MV-4-11 (cell line): ENCODE measurements around the gene CEBPZ.
"Not testable (repeated sequence)": the region's sequence is repeated elsewhere in the genome, so short reads cannot be mapped to it uniquely, and the experiment has no call there.

ENCODE experiments used
- DNase-seq: peaks from one replicate; lab custom pipeline; 2025; lab: John Stamatoyannopoulos, UW

CEBPZ gene

GRCh38 chr2:37215250-37215649 lies 16.1 kb downstream of the CEBPZ start:
- no peak for DNase-seq

DNA sequence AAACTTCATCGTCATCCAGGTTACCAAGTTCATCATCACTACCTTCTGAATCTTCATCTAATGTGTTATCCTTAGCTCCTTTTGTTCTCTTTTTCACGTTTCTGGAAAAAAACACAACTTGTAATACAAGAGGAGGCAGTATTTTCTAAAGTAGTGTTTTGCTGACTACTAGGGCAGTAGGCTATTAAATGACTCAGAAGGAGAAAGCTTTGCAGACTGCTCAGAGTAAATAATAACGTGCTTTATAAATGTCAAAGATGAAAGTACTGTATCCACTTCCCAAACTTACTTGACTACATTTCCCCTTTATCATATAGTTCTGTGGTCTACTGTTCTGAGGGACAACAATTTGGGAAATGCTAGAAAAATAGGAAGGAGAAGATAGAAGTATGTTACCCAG lies 19.5 kb downstream of the CEBPZ start:
- DNase-seq = no peak

GRCh38 chr2:37211212-37211611 lies 20.2 kb downstream of the CEBPZ start:
- no peak for DNase-seq

DNA sequence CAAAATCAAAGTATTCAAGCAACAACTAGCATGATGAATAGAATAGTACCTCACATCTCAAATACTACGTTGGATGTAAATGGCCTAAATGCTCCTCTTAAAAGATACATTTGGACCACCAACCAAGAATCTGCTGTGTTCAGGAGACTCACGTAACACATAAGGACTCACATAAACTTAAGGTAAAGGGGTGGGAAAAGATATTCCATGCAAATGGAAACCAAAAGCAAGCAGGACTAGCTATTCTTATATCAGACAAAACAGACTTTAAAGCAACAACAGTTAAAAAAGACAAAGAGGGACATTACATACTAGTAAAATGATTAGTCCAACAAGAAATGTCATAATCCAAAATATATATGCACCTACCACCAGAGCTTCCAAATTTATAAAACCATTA lies 24.6 kb downstream of the CEBPZ start:
- not testable (repeated sequence) for DNase-seq

DNA sequence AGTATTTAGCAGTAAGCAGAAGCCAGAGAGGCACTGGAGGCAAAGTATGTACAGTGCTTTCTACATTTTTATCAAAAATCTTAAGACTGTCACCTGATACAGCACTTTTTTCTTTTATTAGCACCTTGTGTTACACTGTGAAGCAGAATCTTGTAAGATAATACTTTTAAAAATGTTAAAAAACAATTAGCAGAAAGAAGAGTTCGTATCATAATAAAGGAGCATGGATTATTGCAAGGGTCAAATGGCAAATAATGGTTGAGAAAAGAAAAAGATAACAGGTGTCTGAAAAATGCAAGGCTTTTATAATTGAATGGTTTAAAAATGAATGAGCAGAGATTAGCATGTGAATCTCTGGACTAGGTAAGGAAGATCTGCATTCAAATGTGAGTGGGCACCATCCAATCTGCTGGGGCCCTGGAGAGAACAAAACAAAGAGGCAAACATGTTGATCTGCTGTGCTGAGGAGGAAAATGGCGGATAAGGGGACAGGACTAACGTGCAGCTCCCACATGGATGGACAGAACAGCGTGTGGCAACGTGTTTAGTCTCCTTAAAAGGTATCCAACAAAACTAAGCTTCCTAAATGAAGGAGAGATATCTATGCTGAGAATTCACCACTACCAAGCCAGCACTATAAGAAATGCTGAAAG lies 25.6 kb downstream of the CEBPZ start:
- no peak for DNase-seq

- not testable (repeated sequence) for DNase-seq
Measured at GRCh38 chr2:37205071-37205661, 26.2 kb downstream of the CEBPZ start.

- no peak for DNase-seq
Measured at GRCh38 chr2:37203708-37204107, 27.7 kb downstream of the CEBPZ start.

DNA sequence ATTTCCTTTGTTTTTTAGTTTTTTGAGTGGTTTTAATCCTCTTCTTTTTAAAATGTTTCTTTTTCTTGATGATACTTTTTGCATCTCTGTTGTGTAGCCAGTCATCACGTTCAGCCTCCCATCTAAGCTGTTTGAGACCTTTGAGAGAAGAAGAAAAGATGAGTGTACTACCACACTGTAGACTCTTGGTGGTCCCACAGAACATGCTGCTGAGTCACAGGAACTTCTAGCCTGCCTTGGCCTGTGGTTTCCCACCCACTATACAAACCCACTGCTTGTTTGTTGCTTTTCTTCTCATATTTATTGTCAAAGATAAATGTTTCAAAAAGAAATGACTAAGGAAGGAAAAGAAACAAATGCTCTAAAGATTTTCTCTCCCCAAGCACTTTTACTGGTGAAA lies 29.6 kb downstream of the CEBPZ start:
- peak; percentile 44 for DNase-seq

DNA sequence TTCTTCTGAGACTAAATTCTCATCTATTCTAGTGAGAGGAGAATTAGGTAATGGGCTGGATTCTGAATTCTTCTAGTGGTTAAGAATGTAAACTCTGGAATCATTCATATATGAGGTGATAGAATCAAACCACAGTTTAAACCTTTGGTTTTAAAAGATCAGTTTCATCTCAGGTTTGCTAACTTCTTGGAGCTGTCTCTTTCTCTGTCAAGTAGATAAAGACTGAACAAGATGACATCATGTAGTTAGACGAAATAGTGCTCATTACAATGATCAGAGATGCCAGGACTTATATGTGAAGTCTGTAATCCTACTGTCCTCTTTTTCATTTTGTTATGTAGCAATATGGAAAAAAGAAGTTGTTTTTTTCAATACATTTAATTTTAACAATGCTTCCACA lies 30.2 kb downstream of the CEBPZ start:
- DNase-seq = no peak

DNA sequence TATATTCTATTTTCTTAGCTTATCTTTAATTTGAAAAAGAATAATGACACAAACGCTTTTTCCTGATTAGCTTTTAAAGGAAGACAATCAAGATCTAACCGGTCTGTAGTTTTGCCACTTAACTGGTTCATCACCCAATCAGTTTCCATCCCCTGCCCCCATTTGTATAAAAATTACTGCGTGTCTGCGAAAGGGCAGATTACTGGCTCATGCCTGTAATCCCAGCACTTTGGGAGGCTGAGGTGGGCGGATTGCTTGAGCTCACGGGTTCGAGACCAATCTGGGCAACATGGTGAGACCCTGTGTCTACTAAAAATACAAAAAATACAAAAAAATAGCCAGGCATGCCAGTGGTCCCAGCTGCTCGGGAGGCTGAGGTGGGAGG lies 32.7 kb downstream of the CEBPZ start:
- no peak for DNase-seq

GRCh38 chr2:37196320-37197195 lies 34.8 kb downstream of the CEBPZ start, which contains the start of gene CEBPZOS:
TSS of gene CEBPZOS (plus strand) at chr2:37196496. CDS start at chr2:37199705, 3,209 bp downstream.
- DNase-seq = peak; percentile 69

DNA sequence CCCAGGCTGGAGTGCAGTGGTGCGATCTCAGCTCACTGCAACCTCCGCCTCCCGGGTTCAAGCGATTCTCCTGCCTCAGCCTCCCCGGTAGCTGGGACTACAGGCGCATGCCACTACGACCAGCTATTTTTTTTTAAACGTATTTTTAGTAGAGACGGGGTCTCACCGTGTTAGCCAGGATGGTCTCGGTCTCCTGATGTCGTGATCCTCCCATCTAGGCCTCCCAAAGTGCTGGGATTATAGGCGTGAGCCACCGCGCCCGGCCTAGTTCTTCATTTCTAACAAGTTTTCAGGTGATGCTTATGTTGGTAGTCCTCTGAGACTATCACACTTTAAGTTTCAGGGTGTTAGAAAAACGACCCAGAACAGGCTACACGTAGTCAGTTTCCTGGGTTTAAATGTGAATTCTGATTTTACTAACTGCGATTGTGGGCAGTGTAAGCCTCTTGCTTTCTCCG lies 35.5 kb downstream of the CEBPZ start:
- DNase-seq = not testable (repeated sequence)

- DNase-seq = no peak
Measured at GRCh38 chr2:37192551-37192950, 38.8 kb downstream of the CEBPZ start.

DNA sequence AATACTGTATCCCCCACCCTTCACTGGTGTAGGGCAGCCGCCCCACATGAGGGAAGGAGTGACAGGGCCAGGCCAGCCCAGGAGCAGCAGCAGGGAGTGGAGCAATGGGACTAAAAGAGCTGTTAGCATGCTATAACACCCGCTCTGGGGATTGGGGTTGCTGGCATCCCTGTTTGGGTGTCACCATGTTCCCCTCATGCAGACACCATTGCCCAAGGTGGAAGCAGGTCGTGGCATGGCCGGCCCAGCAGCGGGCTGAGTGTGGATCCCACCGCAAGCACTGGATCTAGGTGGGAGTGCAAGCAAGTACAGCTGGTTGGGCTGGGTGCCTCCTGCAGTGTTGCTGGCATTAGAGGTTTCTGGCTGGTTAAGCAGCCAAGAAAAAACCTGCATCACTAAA lies 39.6 kb downstream of the CEBPZ start:
- no peak for DNase-seq

DNA sequence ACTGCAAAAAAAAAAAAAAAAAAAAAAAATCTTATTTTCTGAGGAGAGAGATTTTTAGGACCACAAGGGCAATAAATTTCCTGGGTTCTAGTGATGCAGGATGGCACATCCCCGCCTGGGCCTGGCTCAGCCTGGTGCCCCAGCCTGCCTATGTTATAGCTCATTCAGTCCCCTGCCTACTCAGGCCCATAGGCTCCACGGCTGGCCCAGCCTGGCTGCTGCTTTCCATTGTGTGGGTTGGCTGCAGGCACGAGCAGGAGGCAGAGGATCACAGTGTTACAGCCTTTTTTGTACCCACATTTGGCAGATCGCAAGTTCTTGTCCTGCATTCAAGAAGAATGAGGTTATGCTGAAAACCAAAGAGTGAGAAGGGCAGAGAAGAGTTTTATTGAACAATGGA lies 40.1 kb downstream of the CEBPZ start:
- no peak for DNase-seq

GRCh38 chr2:37190290-37190689 lies 41.1 kb downstream of the CEBPZ start:
- DNase-seq = peak; percentile 34

- DNase-seq = peak; percentile 81
Measured at GRCh38 chr2:37189452-37190153, 41.8 kb downstream of the CEBPZ start.

DNA sequence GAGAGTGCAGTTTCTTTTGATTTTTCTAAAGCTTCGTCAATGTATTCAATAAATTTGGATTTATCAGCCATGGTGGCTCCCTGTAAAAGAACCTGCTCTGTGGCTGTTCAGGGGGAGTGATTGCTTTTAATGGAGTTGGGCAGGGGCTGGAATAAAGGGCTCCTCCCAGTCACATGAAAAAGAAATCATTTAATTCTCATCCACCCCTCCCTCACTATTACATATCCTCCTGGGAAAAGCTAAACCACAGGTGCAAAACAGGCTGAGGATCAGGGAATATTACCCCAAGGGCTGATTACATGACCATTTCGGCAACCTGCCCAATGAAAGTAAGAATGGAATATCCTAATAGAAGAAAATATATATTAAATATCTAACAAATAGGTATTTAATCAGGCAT lies 42.8 kb downstream of the CEBPZ start, which contains the start of gene SULT6B1:
Gene SULT6B1 (minus strand): TSS at position 101 of the 400 bp plus-strand sequence. CDS start 30 bp downstream, at position 71.
- no peak for DNase-seq

GRCh38 chr2:37181726-37182684 lies 49.4 kb downstream of the CEBPZ start:
- DNase-seq = no peak

- no peak for DNase-seq
Measured at GRCh38 chr2:37180640-37181039, 50.8 kb downstream of the CEBPZ start.
